Prostate gland (tissue), 2 donors: ENCODE measurements around the gene BCL7B.

Source experiments
- CTCF ChIP-seq, 4 experiments: fragments of 200-600 bp in 2 of 4; fragments of 450-650 bp in 2 of 4; sonication (generic) in 2 of 4; IDR thresholded peaks; 1 replicate in 3 of 4; 2 replicates in 1 of 4; pipeline ENCODE4 v1.5.1; 2016 to 2019; ENCODE audit warnings: antibody characterized with exemption in 4 of 4, mild to moderate bottlenecking in 2 of 4, moderate library complexity in 2 of 4
- POLR2A ChIP-seq: fragments of 450-650 bp; IDR thresholded peaks from one replicate; pipeline ENCODE4 v1.6.1; 2016; ENCODE audit warnings: antibody characterized with exemption, mild to moderate bottlenecking

DNA sequence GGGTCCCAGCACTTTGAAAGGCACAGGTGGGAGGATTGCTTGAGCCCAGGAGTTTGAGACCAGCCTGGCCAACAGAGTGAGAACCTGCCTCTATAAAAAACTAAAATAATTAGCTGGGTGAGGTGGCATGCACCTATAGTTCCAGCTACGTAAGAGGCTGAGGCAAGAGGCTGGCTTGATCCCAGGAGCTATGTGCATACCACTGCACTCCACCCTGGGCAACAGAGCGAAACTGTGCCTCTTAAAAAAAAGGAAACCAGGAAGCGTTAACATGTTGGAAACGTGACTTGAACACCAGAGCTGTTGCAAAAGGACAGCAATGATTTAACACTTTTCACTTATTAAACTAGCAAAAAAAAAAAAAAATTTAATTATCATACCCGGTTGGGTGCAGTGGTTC is 48.0 kb downstream of the BCL7B start:
- TF ChIP-seq CTCF (IDR thresholded peaks at IDR 0.05) (no peak), POLR2A (no peak)
